PC-9 (cell line): ENCODE results near the gene OS9.

Source experiments
- CTCF ChIP-seq: fragments of 200-600 bp; sonication (generic); conservative IDR thresholded peaks from 2 replicates; pipeline ENCODE4 v1.6.1; 2017; ENCODE audit warnings: mixed run types, antibody characterized with exemption, mild to moderate bottlenecking, moderate library complexity
- EZH2 ChIP-seq: fragments of 200-600 bp; sonication (generic); IDR thresholded peaks from 2 replicates; pipeline ENCODE4 v1.8.0; 2017; ENCODE audit warnings: antibody characterized with exemption, low read depth

GRCh38 chr12:57715786-57716185 lies 21.9 kb downstream of the OS9 start:
- no peak for TF ChIP-seq CTCF
- TF ChIP-seq EZH2, result no peak
